Measurements from ENCODE around the gene GRIN1. TPM values are rescaled to one million over a fixed set of nuclear protein-coding genes. Genes with fewer than 3 reads are reported as not detected.

GRIN1 gene
- total and polyA plus RNA-seq, 12 donors: not detected

- Histone ChIP-seq H3K4me1 (peaks cover 0 to 7% (median 5%) of the 10 kb centered on the region in 9 donors), H3K36me3 (no peaks in the 10 kb centered on the region), H3K27me3 (peaks cover 47 to 97% (median 88%) of the 10 kb centered on the region in 7 donors), H3K9me3 (no peaks in the 10 kb centered on the region), H3K4me3 (no peak overlapping the region), H3K27ac (no peak overlapping the region)
- DNase-seq (no peak), ATAC-seq (peak in 1 of 8 donors; percentile 45)
- 69% methylated on average over 23 of the region's 23 CpGs for WGBS, 2 donors
- no peak for TF ChIP-seq CTCF (IDR thresholded peaks at IDR 0.05)
- intact Hi-C loops (cut with DNase I): loop anchor here in 3 of 10 donors (5.0 to 10.0 kb wide), 2 partner anchors 35 to 48 kb away; partner anchors contain the start of genes ANAPC2 (in 2 of the 3), SSNA1 (in 2 of the 3), LRRC26 (in 1 of the 3) and TMEM210 (in 1 of the 3)
Observed at GRCh38 chr9:137136881-137137607, 1.9 kb upstream of the GRIN1 start.

- peak overlapping the region in 1 of 10 donors; percentile 24 for H3K4me3 ChIP-seq
- peaks cover 0 to 7% (median 5%) of the 10 kb centered on the region in 9 donors for H3K4me1 ChIP-seq
- no peaks in the 10 kb centered on the region for H3K36me3 ChIP-seq
- DNase-seq: no peak
- ATAC-seq: no peak
- intact Hi-C loops (cut with DNase I): loop anchor here in 3 of 10 donors (5.0 to 10.0 kb wide), 2 partner anchors 34 to 47 kb away; partner anchors contain the start of genes ANAPC2 (in 2 of the 3), SSNA1 (in 2 of the 3), LRRC26 (in 1 of the 3) and TMEM210 (in 1 of the 3)
- TF ChIP-seq CTCF (IDR thresholded peaks at IDR 0.05): no peak
- no peak overlapping the region for H3K27ac ChIP-seq
- H3K27me3 ChIP-seq: peaks cover 48 to 99% (median 95%) of the 10 kb centered on the region in 7 donors
- no peaks in the 10 kb centered on the region for H3K9me3 ChIP-seq
- 7 to 8% methylated on average over 25 of the region's 25 CpGs for WGBS, 2 donors
Observed at GRCh38 chr9:137138058-137138721, 764 bp upstream of the GRIN1 start.

- Histone ChIP-seq H3K36me3 (no peaks in the 10 kb centered on the region), H3K4me3 (no peak overlapping the region), H3K4me1 (peaks cover 0 to 7% (median 5%) of the 10 kb centered on the region in 9 donors), H3K27ac (no peak overlapping the region), H3K27me3 (peaks cover 52 to 98% (median 91%) of the 10 kb centered on the region in 7 donors), H3K9me3 (no peaks in the 10 kb centered on the region)
- intact Hi-C loops (cut with DNase I): loop anchor here in 4 of 10 donors (5.0 to 10.0 kb wide), 3 partner anchors 33 to 45 kb away; partner anchors contain the start of genes ANAPC2 (in 2 of the 4), SSNA1 (in 2 of the 4), LRRC26 (in 1 of the 4) and TMEM210 (in 1 of the 4)
- 30 to 31% methylated on average over 37 of the region's 37 CpGs for WGBS, 2 donors
- DNase-seq (no peak), ATAC-seq (peak in 1 of 8 donors; percentile 12)
- TF ChIP-seq CTCF (IDR thresholded peaks at IDR 0.05): no peak
Observed at GRCh38 chr9:137139468-137140150, 655 bp downstream of the GRIN1 start.
